IMR-90 (cell line): Measurements from ENCODE around the gene WDR76. TPM values are rescaled to one million over a fixed set of nuclear protein-coding genes. Genes with fewer than 3 reads are reported as not detected.

Source experiments
- CTCF ChIP-seq: conservative IDR thresholded peaks from 2 replicates; pipeline ENCODE4 v1.5.1; 2012; ENCODE audit warnings: mild to moderate bottlenecking, low read depth, low read length, improper control_type of control experiment
- ELK1 ChIP-seq: fragments of 150-350 bp; IDR thresholded peaks from 2 replicates; pipeline ENCODE4 v1.6.1; 2016; ENCODE audit warnings: low read depth, mild to moderate bottlenecking, low read length, moderate library complexity, borderline replicate concordance
- MXI1 ChIP-seq: IDR thresholded peaks from 2 replicates; pipeline ENCODE4 v1.6.1; 2012; ENCODE audit warnings: low read depth, mild to moderate bottlenecking, low read length, moderate library complexity, borderline replicate concordance
- polyA plus RNA-seq, 3 experiments: library from polyadenylated mRNA; depleted of rRNA; stranded (reverse); fragments of >200 nt; gene quantifications; 2 replicates each; pipeline ENCODE4 v1.2.3, GENCODE V29; 2012; ENCODE audit warnings: low replicate concordance in 1 of 3
- total RNA-seq: library from RNA; depleted of rRNA; stranded (reverse); fragments of >200 nt; gene quantifications from 2 replicates; pipeline ENCODE4 v1.2.3, GENCODE V29; 2012

WDR76 gene
- total and polyA plus RNA-seq, 2 of the 4 experiments (the other 2 are of a cell fraction) = 4.8 to 25.8 TPM

GRCh38 chr15:43880406-43881194, 53.8 kb downstream of the WDR76 start (continued):
- TF ChIP-seq CTCF = no peak
- TF ChIP-seq ELK1 = no peak
- TF ChIP-seq MXI1 = no peak
